DMS153 (cell line): ENCODE results near the gene TTC38.

Experiments used
- DNase-seq: peaks from one replicate; lab custom pipeline; 2025; lab: John Stamatoyannopoulos, UW

Gene TTC38

GRCh38 chr22:46329616-46330015 lies 61.8 kb downstream of the TTC38 start:
- DNase-seq, result no peak

GRCh38 chr22:46330426-46330825 lies 62.6 kb downstream of the TTC38 start:
- DNase-seq, result no peak

- DNase-seq, result no peak
Measured at GRCh38 chr22:46331496-46331895, 63.7 kb downstream of the TTC38 start.

- peak; percentile 46 for DNase-seq
Measured at GRCh38 chr22:46335201-46336118, 67.7 kb downstream of the TTC38 start, which contains the start of gene TRMU. Gene TRMU, plus strand, starts transcription at chr22:46335714. Its CDS starts 51 bp downstream, at chr22:46335765.

GRCh38 chr22:46336119-46337078 lies 68.6 kb downstream of the TTC38 start:
- no peak for DNase-seq

GRCh38 chr22:46337870-46338269 lies 70.1 kb downstream of the TTC38 start:
- no peak for DNase-seq

- no peak for DNase-seq
Measured at GRCh38 chr22:46338636-46339035, 70.8 kb downstream of the TTC38 start.

GRCh38 chr22:46339956-46340355 lies 72.1 kb downstream of the TTC38 start:
- no peak for DNase-seq

GRCh38 chr22:46340676-46341075 lies 72.9 kb downstream of the TTC38 start:
- no peak for DNase-seq
